ENCODE data around the gene ADAMTS2.

DNA sequence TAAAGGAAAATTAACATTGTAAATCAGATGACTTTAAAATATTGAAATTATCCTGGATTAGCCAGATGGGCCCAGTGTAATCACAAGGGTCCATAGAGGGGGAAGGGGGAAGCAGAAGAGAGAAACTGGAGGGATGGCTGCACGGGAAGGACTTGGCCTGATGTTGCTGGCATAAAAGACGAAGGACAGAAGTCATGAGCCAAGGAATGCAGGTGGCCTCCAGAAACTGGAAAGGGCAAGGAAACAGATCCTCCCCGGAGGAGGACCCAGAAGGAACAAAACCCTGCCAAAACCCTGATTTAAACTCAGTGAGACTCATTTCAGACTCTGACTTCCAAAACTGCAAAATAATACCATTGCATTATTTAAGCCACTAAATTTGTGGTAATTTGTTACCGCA lies 100.2 kb downstream of the ADAMTS2 start:
- TF ChIP-seq ARNT (IDR thresholded peaks at IDR 0.05) = no peak
- TF ChIP-seq SP1 (IDR thresholded peaks at IDR 0.05) = no peak
- TF ChIP-seq, protein P1, sequence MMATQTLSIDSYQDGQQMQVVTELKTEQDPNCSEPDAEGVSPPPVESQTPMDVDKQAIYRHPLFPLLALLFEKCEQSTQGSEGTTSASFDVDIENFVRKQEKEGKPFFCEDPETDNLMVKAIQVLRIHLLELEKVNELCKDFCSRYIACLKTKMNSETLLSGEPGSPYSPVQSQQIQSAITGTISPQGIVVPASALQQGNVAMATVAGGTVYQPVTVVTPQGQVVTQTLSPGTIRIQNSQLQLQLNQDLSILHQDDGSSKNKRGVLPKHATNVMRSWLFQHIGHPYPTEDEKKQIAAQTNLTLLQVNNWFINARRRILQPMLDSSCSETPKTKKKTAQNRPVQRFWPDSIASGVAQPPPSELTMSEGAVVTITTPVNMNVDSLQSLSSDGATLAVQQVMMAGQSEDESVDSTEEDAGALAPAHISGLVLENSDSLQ (IDR thresholded peaks at IDR 0.05) = no peak
- no peak for TF ChIP-seq ZNF384 (IDR thresholded peaks at IDR 0.05)
- no peak for TF ChIP-seq NFRKB (IDR thresholded peaks at IDR 0.05)
- no peak for TF ChIP-seq L3MBTL2 (conservative IDR thresholded peaks at IDR 0.05)
- TF ChIP-seq FOXK2 (IDR thresholded peaks at IDR 0.05) = no peak
- no peak for TF ChIP-seq SUZ12 (IDR thresholded peaks at IDR 0.05)
